Hepatocyte (in vitro differentiated cells): ENCODE results near the gene LMNB1. TPM values are rescaled to one million over a fixed set of nuclear protein-coding genes. Genes with fewer than 3 reads are reported as not detected.

ENCODE experiments used
- DNase-seq: peaks from one replicate; pipeline ENCODE4 v3.0.0-alpha.2; 2016; ENCODE audit warnings: low spot score
- H2AFZ ChIP-seq: fragments of 200-600 bp; sonication (generic); 2 replicates; pipeline ENCODE4 v1.6.0; 2016; ENCODE audit warnings: antibody characterized with exemption, mild to moderate bottlenecking
- H3K27ac ChIP-seq: fragments of 200-600 bp; sonication (generic); 2 replicates; pipeline ENCODE4 v1.5.1; 2016; ENCODE audit warnings: mild to moderate bottlenecking
- H3K27me3 ChIP-seq: fragments of 200-600 bp; sonication (generic); 2 replicates; pipeline ENCODE4 v1.6.1; 2016
- H3K36me3 ChIP-seq: fragments of 200-600 bp; sonication (generic); replicated peaks from 2 replicates; pipeline ENCODE4 v1.5.1; 2016; ENCODE audit warnings: low read depth; ENCODE audit not compliant: insufficient read depth
- H3K4me1 ChIP-seq: fragments of 200-600 bp; sonication (generic); 2 replicates; pipeline ENCODE4 v1.5.1; 2016; ENCODE audit warnings: mild to moderate bottlenecking, moderate library complexity; ENCODE audit not compliant: insufficient read depth
- H3K4me2 ChIP-seq: fragments of 200-600 bp; sonication (generic); 2 replicates; pipeline ENCODE4 v1.6.0; 2016
- H3K4me3 ChIP-seq: fragments of 200-600 bp; sonication (generic); 2 replicates; pipeline ENCODE4 v1.5.1; 2016; ENCODE audit warnings: mild to moderate bottlenecking
- H3K79me2 ChIP-seq: fragments of 200-600 bp; sonication (generic); 2 replicates; pipeline ENCODE4 v1.6.0; 2017; ENCODE audit warnings: mild to moderate bottlenecking
- H3K9me2 ChIP-seq: fragments of 200-600 bp; sonication (generic); replicated peaks from 2 replicates; pipeline ENCODE4 v1.6.0; 2017; ENCODE audit warnings: mild to moderate bottlenecking; ENCODE audit not compliant: insufficient read depth
- H3K9me3 ChIP-seq: fragments of 200-600 bp; sonication (generic); 2 replicates; pipeline ENCODE4 v1.5.1; 2016; ENCODE audit warnings: low read depth, mild to moderate bottlenecking
- H4K20me1 ChIP-seq: fragments of 200-600 bp; sonication (generic); 2 replicates; pipeline ENCODE4 v1.6.0; 2016; ENCODE audit warnings: mild to moderate bottlenecking; ENCODE audit not compliant: insufficient read depth, poor library complexity, severe bottlenecking
- EZH2 ChIP-seq: fragments of 200-600 bp; sonication (generic); IDR thresholded peaks from 2 replicates; pipeline ENCODE4 v1.6.1; 2016; ENCODE audit warnings: antibody characterized with exemption, mild to moderate bottlenecking, borderline replicate concordance
- EZH2phosphoT487 ChIP-seq: fragments of 200-600 bp; sonication (generic); IDR thresholded peaks from one replicate; pipeline ENCODE4 v1.6.1; 2018; ENCODE audit warnings: antibody characterized with exemption, mild to moderate bottlenecking, low read depth, moderate library complexity; ENCODE audit not compliant: unreplicated experiment, severe bottlenecking
- WGBS: methylation state at CpG from one replicate; pipeline ENCODE4 v1.1.6; 2016; ENCODE audit warnings: low lambda C conversion rate; ENCODE audit errors: missing lambda C conversion rate; 5-methylcytosine and 5-hydroxymethylcytosine counted together
- polyA plus RNA-seq: library from polyadenylated mRNA; unstranded; fragments of >200 nt; fragmentation: Nextera tagmentation; extraction: Ambion mirVana; gene quantifications from 2 replicates; pipeline ENCODE4 v1.2.1, GENCODE V29; 2016
- total RNA-seq: library from RNA; depleted of rRNA; stranded (reverse); fragments of >200 nt; gene quantifications from 2 replicates; pipeline ENCODE4 v1.2.3, GENCODE V29; 2014
- TF ChIP-seq, protein P1 (sequence below): fragments of 200-600 bp; sonication (generic); IDR thresholded peaks from 2 replicates; pipeline ENCODE4 v1.5.1; 2016; ENCODE audit warnings: antibody characterized with exemption, mild to moderate bottlenecking; ENCODE audit not compliant: poor library complexity

LMNB1 gene
- total and polyA plus RNA-seq, 2 experiments from 2014 or later: 12.9 to 30.8 TPM

GRCh38 chr5:126746290-126746689 is 30.6 kb upstream of the LMNB1 start:
- no peaks in the 10 kb centered on the region for H3K27me3 ChIP-seq
- H3K9me2 ChIP-seq: no peaks in the 10 kb centered on the region
- no peak overlapping the region for H3K4me2 ChIP-seq
- H2AFZ ChIP-seq: no peak overlapping the region
- no peaks in the 10 kb centered on the region for H4K20me1 ChIP-seq
- no peak for DNase-seq
- no peaks in the 10 kb centered on the region for H3K36me3 ChIP-seq
- no peak overlapping the region for H3K4me3 ChIP-seq
- no peak for TF ChIP-seq EZH2
- TF ChIP-seq EZH2phosphoT487: no peak
- TF ChIP-seq, protein P1, sequence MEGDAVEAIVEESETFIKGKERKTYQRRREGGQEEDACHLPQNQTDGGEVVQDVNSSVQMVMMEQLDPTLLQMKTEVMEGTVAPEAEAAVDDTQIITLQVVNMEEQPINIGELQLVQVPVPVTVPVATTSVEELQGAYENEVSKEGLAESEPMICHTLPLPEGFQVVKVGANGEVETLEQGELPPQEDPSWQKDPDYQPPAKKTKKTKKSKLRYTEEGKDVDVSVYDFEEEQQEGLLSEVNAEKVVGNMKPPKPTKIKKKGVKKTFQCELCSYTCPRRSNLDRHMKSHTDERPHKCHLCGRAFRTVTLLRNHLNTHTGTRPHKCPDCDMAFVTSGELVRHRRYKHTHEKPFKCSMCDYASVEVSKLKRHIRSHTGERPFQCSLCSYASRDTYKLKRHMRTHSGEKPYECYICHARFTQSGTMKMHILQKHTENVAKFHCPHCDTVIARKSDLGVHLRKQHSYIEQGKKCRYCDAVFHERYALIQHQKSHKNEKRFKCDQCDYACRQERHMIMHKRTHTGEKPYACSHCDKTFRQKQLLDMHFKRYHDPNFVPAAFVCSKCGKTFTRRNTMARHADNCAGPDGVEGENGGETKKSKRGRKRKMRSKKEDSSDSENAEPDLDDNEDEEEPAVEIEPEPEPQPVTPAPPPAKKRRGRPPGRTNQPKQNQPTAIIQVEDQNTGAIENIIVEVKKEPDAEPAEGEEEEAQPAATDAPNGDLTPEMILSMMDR: no peak
- no peak overlapping the region for H3K27ac ChIP-seq
- no peaks in the 10 kb centered on the region for H3K4me1 ChIP-seq
- no peaks in the 10 kb centered on the region for H3K79me2 ChIP-seq
- no peaks in the 10 kb centered on the region for H3K9me3 ChIP-seq

- Histone ChIP-seq H3K27me3 (no peaks in the 10 kb centered on the region), H3K4me3 (no peak overlapping the region), H3K27ac (no peak overlapping the region), H4K20me1 (no peaks in the 10 kb centered on the region), H3K9me2 (no peaks in the 10 kb centered on the region), H2AFZ (no peak overlapping the region), H3K9me3 (no peaks in the 10 kb centered on the region), H3K36me3 (no peaks in the 10 kb centered on the region), H3K79me2 (no peaks in the 10 kb centered on the region), H3K4me1 (no peaks in the 10 kb centered on the region), H3K4me2 (no peak overlapping the region)
- no peak for DNase-seq
- no peak for TF ChIP-seq EZH2
- TF ChIP-seq EZH2phosphoT487: no peak
- TF ChIP-seq, protein P1: no peak
- 91% methylated on average over 5 of the region's 5 CpGs for whole genome bisulfite sequencing
Observed at GRCh38 chr5:126752081-126752785, 24.7 kb upstream of the LMNB1 start.

DNA sequence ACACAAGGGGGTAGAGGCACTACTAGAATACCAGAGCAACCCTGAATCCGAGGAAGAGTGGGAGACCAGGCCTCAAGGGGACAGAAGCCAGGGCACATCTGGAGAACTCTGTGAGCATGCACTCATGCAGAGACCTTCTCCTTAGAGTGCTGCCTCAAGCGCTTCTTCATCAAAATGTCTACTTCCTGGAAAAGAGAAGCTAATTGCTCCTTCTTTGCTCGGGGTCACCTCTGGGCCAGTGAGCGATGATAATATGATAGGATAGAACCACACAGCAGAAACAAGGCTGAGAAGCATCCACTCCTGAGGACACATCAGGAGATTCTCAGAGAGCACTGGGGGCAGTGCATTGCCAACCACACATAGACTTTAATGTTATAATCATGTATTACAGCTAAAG is 23.7 kb upstream of the LMNB1 start:
- H2AFZ ChIP-seq: no peak overlapping the region
- H3K4me2 ChIP-seq: no peak overlapping the region
- no peak for TF ChIP-seq EZH2phosphoT487
- TF ChIP-seq, protein P1: no peak
- no peak for TF ChIP-seq EZH2
- no peaks in the 10 kb centered on the region for H3K79me2 ChIP-seq
- no peaks in the 10 kb centered on the region for H3K27me3 ChIP-seq
- no peaks in the 10 kb centered on the region for H3K9me3 ChIP-seq
- WGBS: 84% methylated on average over 4 of the region's 4 CpGs
- H3K4me1 ChIP-seq: no peaks in the 10 kb centered on the region
- no peak overlapping the region for H3K4me3 ChIP-seq
- no peak for DNase-seq
- no peaks in the 10 kb centered on the region for H3K36me3 ChIP-seq
- no peaks in the 10 kb centered on the region for H4K20me1 ChIP-seq
- no peak overlapping the region for H3K27ac ChIP-seq
- H3K9me2 ChIP-seq: no peaks in the 10 kb centered on the region
